Endodermal cell (in vitro differentiated cells): ENCODE results near the gene TCN2. TPM values are rescaled to one million over a fixed set of nuclear protein-coding genes. Genes with fewer than 3 reads are reported as not detected.
A peak's percentile ranks its signal among the peaks of the same experiment; 100 is the strongest.

Experiments used
- DNase-seq: peaks from one replicate; pipeline ENCODE4 v3.0.0-alpha.2; 2017
- H3K27ac ChIP-seq: 2 replicates; pipeline ENCODE4 v1.5.1; 2013; ENCODE audit warnings: mild to moderate bottlenecking, low read depth, low read length, moderate library complexity
- H3K27me3 ChIP-seq: 2 replicates; pipeline ENCODE4 v1.6.1; 2013; ENCODE audit warnings: mild to moderate bottlenecking, low read length, moderate library complexity; ENCODE audit not compliant: insufficient read depth, control insufficient read depth, poor library complexity, severe bottlenecking
- H3K36me3 ChIP-seq: 2 replicates; pipeline ENCODE4 v1.7.0; 2013; ENCODE audit warnings: mild to moderate bottlenecking, low read length, moderate library complexity; ENCODE audit not compliant: control insufficient read depth, insufficient read depth
- H3K4me1 ChIP-seq: one replicate; pipeline ENCODE4 v1.7.0; 2013; ENCODE audit warnings: low read length; ENCODE audit not compliant: control insufficient read depth, insufficient read depth
- H3K4me3 ChIP-seq: 2 replicates; pipeline ENCODE4 v1.5.1; 2013; ENCODE audit warnings: mild to moderate bottlenecking, low read length, moderate library complexity
- H3K9ac ChIP-seq: 2 replicates; pipeline ENCODE4 v1.6.1; 2013; ENCODE audit warnings: mild to moderate bottlenecking, low read length, moderate library complexity; ENCODE audit not compliant: poor library complexity, severe bottlenecking; ENCODE audit errors: extremely low read depth
- H3K9me3 ChIP-seq: 2 replicates; pipeline ENCODE4 v1.6.1; 2013; ENCODE audit warnings: mild to moderate bottlenecking, low read length, moderate library complexity; ENCODE audit not compliant: control insufficient read depth
- H3K27ac Mint-ChIP-seq: 2 replicates; pipeline ENCODE4 v1.8.0; 2020; ENCODE audit warnings: mixed read lengths
- H3K27me3 Mint-ChIP-seq: 2 replicates; pipeline ENCODE4 v1.8.0; 2021; ENCODE audit warnings: mild to moderate bottlenecking, mixed read lengths; ENCODE audit not compliant: insufficient read depth
- H3K36me3 Mint-ChIP-seq: 2 replicates; pipeline ENCODE4 v1.8.0; 2020; ENCODE audit warnings: low read depth, mixed read lengths
- H3K4me1 Mint-ChIP-seq: 2 replicates; pipeline ENCODE4 v1.8.0; 2020; ENCODE audit warnings: mixed read lengths
- H3K4me3 Mint-ChIP-seq: 2 replicates; pipeline ENCODE4 v1.8.0; 2020; ENCODE audit warnings: mild to moderate bottlenecking, moderate library complexity, mixed read lengths
- H3K9me3 Mint-ChIP-seq: 2 replicates; pipeline ENCODE4 v1.8.0; 2020; ENCODE audit warnings: mild to moderate bottlenecking, mixed read lengths
- WGBS, 2 experiments: methylation state at CpG; one replicate each; pipeline versions ENCODE4 v1.1.5 to v1.1.7; 2013; ENCODE audit warnings: missing lambda C conversion rate in 2 of 2, mixed read lengths in 1 of 2; ENCODE audit not compliant: insufficient coverage in 1 of 2, insufficient read length in 1 of 2; 5-methylcytosine and 5-hydroxymethylcytosine counted together
- total RNA-seq, 2 donors: library from RNA; stranded (reverse); fragmentation: NEBNext Ultra II Directional in 1 of 2; extraction: Animal tissue kit (Norgen Biotek cat#: 25700) in 1 of 2; gene quantifications; 2 replicates in 1 of 2; 3 replicates in 1 of 2; pipeline ENCODE4 v1.2.1, GENCODE V29; 2021
- TF ChIP-seq, protein P1 (sequence below): fragments of 200-600 bp; sonication (generic); conservative IDR thresholded peaks from 2 replicates; pipeline ENCODE4 v1.5.0; 2021; ENCODE audit warnings: antibody characterized with exemption, mild to moderate bottlenecking

The TCN2 gene
- total RNA-seq, 2 donors from 2014 or later, result 71.8 to 73.6 TPM

DNA sequence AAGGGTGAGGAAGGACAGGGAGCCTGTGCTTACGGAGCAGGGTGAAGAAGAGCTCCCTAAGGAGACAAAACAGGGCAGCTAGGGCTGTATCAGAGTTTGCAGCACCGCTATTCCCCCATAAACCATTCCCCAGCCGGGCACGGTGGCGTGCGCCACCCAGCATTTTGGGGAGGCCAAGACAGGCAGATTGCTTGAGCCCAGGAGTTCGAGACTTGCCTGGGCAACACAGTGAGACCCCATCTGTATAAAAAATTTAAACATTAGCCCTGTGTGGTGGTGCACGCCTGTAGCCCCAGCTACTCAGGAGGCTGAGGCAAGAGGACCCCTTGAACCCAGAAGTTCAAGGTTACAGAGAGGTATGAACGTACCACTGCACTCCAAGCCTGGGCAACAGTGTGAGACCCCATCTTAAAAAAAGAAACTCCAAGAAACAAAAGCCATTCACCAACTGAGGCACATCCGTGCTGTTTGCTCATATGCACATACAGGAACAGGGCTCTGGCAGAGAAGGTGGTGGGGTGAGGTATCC is 37.2 kb upstream of the TCN2 start:
- no peaks in the 10 kb centered on the region for H3K27me3 ChIP-seq
- no peak overlapping the region for H3K9ac ChIP-seq
- Mint-ChIP-seq H3K27ac (no peak overlapping the region), H3K4me3 (no peak overlapping the region), H3K36me3 (no peaks in the 10 kb centered on the region), H3K4me1 (peaks cover 21% of the 10 kb centered on the region), H3K9me3 (no peaks in the 10 kb centered on the region), H3K27me3 (peaks cover 2% of the 10 kb centered on the region)
- no peak overlapping the region for H3K4me3 ChIP-seq
- H3K27ac ChIP-seq, result no peak overlapping the region
- H3K36me3 ChIP-seq, result no peaks in the 10 kb centered on the region
- no peaks in the 10 kb centered on the region for H3K4me1 ChIP-seq
- no peaks in the 10 kb centered on the region for H3K9me3 ChIP-seq
- DNase-seq, result no peak
- WGBS, 2 experiments, result 93 to 94% methylated on average over 10 of the region's 10 CpGs
- TF ChIP-seq, protein P1, sequence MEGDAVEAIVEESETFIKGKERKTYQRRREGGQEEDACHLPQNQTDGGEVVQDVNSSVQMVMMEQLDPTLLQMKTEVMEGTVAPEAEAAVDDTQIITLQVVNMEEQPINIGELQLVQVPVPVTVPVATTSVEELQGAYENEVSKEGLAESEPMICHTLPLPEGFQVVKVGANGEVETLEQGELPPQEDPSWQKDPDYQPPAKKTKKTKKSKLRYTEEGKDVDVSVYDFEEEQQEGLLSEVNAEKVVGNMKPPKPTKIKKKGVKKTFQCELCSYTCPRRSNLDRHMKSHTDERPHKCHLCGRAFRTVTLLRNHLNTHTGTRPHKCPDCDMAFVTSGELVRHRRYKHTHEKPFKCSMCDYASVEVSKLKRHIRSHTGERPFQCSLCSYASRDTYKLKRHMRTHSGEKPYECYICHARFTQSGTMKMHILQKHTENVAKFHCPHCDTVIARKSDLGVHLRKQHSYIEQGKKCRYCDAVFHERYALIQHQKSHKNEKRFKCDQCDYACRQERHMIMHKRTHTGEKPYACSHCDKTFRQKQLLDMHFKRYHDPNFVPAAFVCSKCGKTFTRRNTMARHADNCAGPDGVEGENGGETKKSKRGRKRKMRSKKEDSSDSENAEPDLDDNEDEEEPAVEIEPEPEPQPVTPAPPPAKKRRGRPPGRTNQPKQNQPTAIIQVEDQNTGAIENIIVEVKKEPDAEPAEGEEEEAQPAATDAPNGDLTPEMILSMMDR, result no peak

DNA sequence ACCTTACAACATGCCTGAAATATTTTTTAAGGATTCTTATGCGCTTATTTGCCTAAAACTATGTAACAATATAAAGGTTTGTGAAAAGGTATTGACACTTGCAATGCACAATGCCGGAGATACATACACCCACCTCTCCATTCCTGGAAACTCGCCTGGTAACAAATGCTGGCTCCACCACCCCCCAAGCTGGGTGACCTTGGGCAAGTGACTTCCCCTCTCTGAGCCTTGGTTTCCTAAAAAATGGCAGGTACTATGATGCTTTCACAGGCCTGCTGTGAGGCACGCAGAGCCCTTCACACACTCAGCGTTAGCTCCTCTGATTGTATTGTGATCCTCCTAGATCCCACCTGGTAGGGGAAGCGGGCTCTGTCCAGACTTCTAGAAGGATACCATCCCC is 34.8 kb upstream of the TCN2 start:
- Histone ChIP-seq H3K27me3 (no peaks in the 10 kb centered on the region), H3K36me3 (peaks cover 14% of the 10 kb centered on the region), H3K9me3 (no peaks in the 10 kb centered on the region), H3K27ac (no peak overlapping the region), H3K9ac (no peak overlapping the region), H3K4me3 (no peak overlapping the region), H3K4me1 (no peaks in the 10 kb centered on the region)
- Mint-ChIP-seq H3K4me1 (peaks cover 23% of the 10 kb centered on the region), H3K4me3 (no peak overlapping the region), H3K27ac (no peak overlapping the region), H3K36me3 (peaks cover 12% of the 10 kb centered on the region), H3K27me3 (peaks cover 2% of the 10 kb centered on the region), H3K9me3 (no peaks in the 10 kb centered on the region)
- TF ChIP-seq, protein P1, result no peak
- no peak for DNase-seq
- WGBS, 2 experiments, result 84 to 85% methylated on average over 2 to 6 of the region's 6 CpGs

DNA sequence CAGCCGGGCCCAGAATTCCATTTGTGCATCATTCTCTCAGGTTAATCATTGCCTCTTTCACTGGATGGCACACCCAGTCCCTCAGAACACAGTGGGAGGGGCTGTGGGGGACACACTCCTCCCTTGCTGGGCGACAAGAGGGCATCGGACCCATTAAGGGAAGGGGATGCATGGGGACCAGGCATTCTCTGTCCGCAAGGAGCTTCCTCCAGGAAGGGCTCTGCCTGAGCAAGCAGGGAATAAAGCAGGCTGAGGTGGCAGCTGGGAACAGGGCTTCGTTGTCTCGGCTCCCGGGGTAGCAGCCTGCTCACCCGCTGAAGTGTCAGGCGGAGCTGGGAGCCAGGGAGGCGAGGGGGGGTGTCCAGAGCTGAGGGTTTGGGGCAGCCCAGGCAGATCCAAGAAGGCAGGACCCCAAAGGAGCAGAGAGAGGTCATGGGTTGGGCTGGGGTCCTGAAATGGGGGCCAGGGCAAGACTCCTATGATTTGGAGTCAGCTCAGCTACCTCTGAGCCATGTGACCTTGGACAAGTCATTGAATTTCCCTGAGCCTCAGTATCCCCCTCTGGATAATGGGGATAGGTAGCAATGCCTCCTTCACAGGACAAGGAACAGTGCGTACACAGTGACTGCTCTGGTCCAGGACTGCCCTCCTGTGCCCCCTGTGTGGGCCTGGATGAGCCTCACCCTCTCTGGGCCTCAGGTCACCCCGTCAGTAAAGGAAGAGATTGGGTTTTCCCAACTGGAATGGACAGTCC is 34.0 kb upstream of the TCN2 start:
- WGBS, 2 experiments, result 79 to 88% methylated on average over 8 to 12 of the region's 12 CpGs
- no peaks in the 10 kb centered on the region for H3K27me3 ChIP-seq
- H3K27me3 Mint-ChIP-seq, result peaks cover 2% of the 10 kb centered on the region
- H3K36me3 Mint-ChIP-seq, result peaks cover 20% of the 10 kb centered on the region
- H3K9me3 ChIP-seq, result no peaks in the 10 kb centered on the region
- no peaks in the 10 kb centered on the region for H3K9me3 Mint-ChIP-seq
- H3K9ac ChIP-seq, result no peak overlapping the region
- no peak overlapping the region for H3K27ac ChIP-seq
- no peak overlapping the region for H3K27ac Mint-ChIP-seq
- peak overlapping the region; percentile 62 for H3K4me3 Mint-ChIP-seq
- no peak for DNase-seq
- H3K4me1 ChIP-seq, result no peaks in the 10 kb centered on the region
- peak overlapping the region; percentile 89 for H3K4me3 ChIP-seq
- TF ChIP-seq, protein P1, result no peak
- H3K4me1 Mint-ChIP-seq, result peaks cover 21% of the 10 kb centered on the region
- peaks cover 21% of the 10 kb centered on the region for H3K36me3 ChIP-seq
